K562 (cell line): ENCODE measurements around the gene CRB2. TPM values are rescaled to one million over a fixed set of nuclear protein-coding genes. Genes with fewer than 3 reads are reported as not detected.
A peak's percentile ranks its signal among the peaks of the same experiment; 100 is the strongest.

Experiments
- ATAC-seq: fragments of 200-7000 bp; cut with Tn5 transposase; 3 replicates; pipeline ENCODE4 v1.9.1; 2020; ENCODE audit warnings: moderate library complexity
- BruUV-seq: library from RNA; stranded (reverse); fragments of 400-500 nt; replicated peaks from 2 replicates; lab custom pipeline; 2021; lab: Mats Ljungman, UMichigan
- CTCF ChIA-PET: fragments of 300-600 bp; formaldehyde crosslinking; extraction: SDS; loops from one replicate; lab custom pipeline; 2021; ENCODE audit warnings: low intra/inter-chr PET ratio; lab: Yijun Ruan, JAX
- POLR2A ChIA-PET: fragments of 300-600, 350-650 bp; sonication (Branson Sonifier 250); formaldehyde crosslinking; extraction: SDS; loops from one replicate; lab custom pipeline; 2021; ENCODE audit warnings: antibody characterized with exemption, inconsistent platforms; lab: Yijun Ruan, JAX
- DNase-seq, 4 experiments: peaks; one replicate each; pipeline versions ENCODE4 v3.0.0 to v3.0.0-alpha.2; 2011 to 2018; ENCODE audit warnings: low spot score in 3 of 4, mixed read lengths in 3 of 4; ENCODE audit errors: extremely low read depth in 1 of 4
- FAIRE-seq: peaks from 2 replicates; lab custom pipeline; 2011; peaks lifted over from hg19 to GRCh38; lab: Jason Lieb, UNC
- H2AFZ ChIP-seq: 2 replicates; pipeline ENCODE4 v1.6.0; 2011; ENCODE audit warnings: low read depth, low read length, control low read depth, inconsistent platforms
- H3K27ac ChIP-seq: fragments of 200-600 bp; 3 replicates; pipeline ENCODE4 v1.8.0; 2011; ENCODE audit warnings: low read depth, mild to moderate bottlenecking, control low read depth, inconsistent platforms, low read length, moderate library complexity, mixed read lengths; ENCODE audit errors: extremely low read depth
- H3K27me3 ChIP-seq, 2 experiments: fragments of 300-600 bp in 1 of 2; 2 replicates in 1 of 2; 3 replicates in 1 of 2; pipeline versions ENCODE4 v1.6.0 to v1.8.0; 2011; ENCODE audit warnings: inconsistent platforms in 2 of 2, low read length in 2 of 2, mild to moderate bottlenecking in 1 of 2, mixed read lengths in 1 of 2, moderate library complexity in 1 of 2; ENCODE audit not compliant: control insufficient read depth in 2 of 2, insufficient read depth in 2 of 2
- H3K36me3 ChIP-seq: fragments of 300-600 bp; 3 replicates; pipeline ENCODE4 v1.8.0; 2011; ENCODE audit warnings: mild to moderate bottlenecking, low read length, inconsistent platforms; ENCODE audit not compliant: control insufficient read depth, insufficient read depth
- H3K4me1 ChIP-seq, 2 experiments: fragments of 200-600 bp in 1 of 2; replicated peaks in 1 of 2; 2 replicates in 1 of 2; 3 replicates in 1 of 2; pipeline versions ENCODE4 v1.5.1 to v1.8.0; 2011; ENCODE audit warnings: inconsistent platforms in 2 of 2, low read length in 2 of 2, mild to moderate bottlenecking in 1 of 2, mixed read lengths in 1 of 2, moderate library complexity in 1 of 2; ENCODE audit not compliant: control insufficient read depth in 2 of 2, insufficient read depth in 2 of 2
- H3K4me2 ChIP-seq: 2 replicates; pipeline ENCODE4 v1.6.1; 2011; ENCODE audit warnings: low read length, control low read depth, inconsistent platforms, mixed read lengths; ENCODE audit not compliant: insufficient read depth
- H3K4me3 ChIP-seq: fragments of 200-600 bp; sonication (generic), shearing (Covaris generic); 2 replicates; pipeline ENCODE4 v1.5.1; 2016; ENCODE audit warnings: control low read depth, inconsistent platforms
- H3K79me2 ChIP-seq: fragments of 200-600 bp; 3 replicates; pipeline ENCODE4 v1.8.0; 2011; ENCODE audit warnings: low read length, inconsistent platforms; ENCODE audit not compliant: control insufficient read depth, insufficient read depth
- H3K9ac ChIP-seq, 2 experiments: 2 replicates each; pipeline versions ENCODE4 v1.6.0 to v1.6.1; 2011; ENCODE audit warnings: low read depth in 2 of 2, low read length in 2 of 2, control low read depth in 1 of 2, inconsistent platforms in 1 of 2, mild to moderate bottlenecking in 1 of 2, mixed read lengths in 1 of 2; ENCODE audit not compliant: insufficient read depth in 1 of 2
- H3K9me1 ChIP-seq: one replicate; pipeline ENCODE4 v1.6.0; 2011; ENCODE audit warnings: inconsistent platforms, mild to moderate bottlenecking, low read length, moderate library complexity; ENCODE audit not compliant: control insufficient read depth, insufficient read depth
- H3K9me3 ChIP-seq: replicated peaks from 2 replicates; pipeline ENCODE4 v1.5.1; 2011; ENCODE audit warnings: low read depth, low read length, inconsistent platforms; ENCODE audit not compliant: control insufficient read depth, insufficient read depth
- H4K20me1 ChIP-seq: replicated peaks from 2 replicates; pipeline ENCODE4 v1.6.1; 2011; ENCODE audit warnings: low read length, inconsistent platforms, mixed read lengths; ENCODE audit not compliant: control insufficient read depth, insufficient read depth
- CCAR2 ChIP-seq: fragments of 200-400 bp; formaldehyde crosslinking; IDR thresholded peaks from 2 replicates; pipeline ENCODE4 v1.6.1; 2017; ENCODE audit warnings: mild to moderate bottlenecking, low read depth, low read length
- ETV1 ChIP-seq: fragments of 450-650 bp; conservative IDR thresholded peaks from 2 replicates; pipeline ENCODE4 v1.6.1; 2016; ENCODE audit warnings: missing genetic modification characterization, control low read depth, low read depth, missing compliant biosample characterization
- MAX ChIP-seq: sonication (generic); formaldehyde crosslinking; IDR thresholded peaks from 2 replicates; pipeline ENCODE4 v1.9.0; 2022; ENCODE audit warnings: mild to moderate bottlenecking, missing genetic modification reagents
- NFIC ChIP-seq: fragments of 450-650 bp; IDR thresholded peaks from 2 replicates; pipeline ENCODE4 v1.6.1; 2017; ENCODE audit warnings: mild to moderate bottlenecking, inconsistent platforms
- NUFIP1 ChIP-seq: fragments of 450-650 bp; IDR thresholded peaks from 2 replicates; pipeline ENCODE4 v1.6.1; 2018; ENCODE audit not compliant: partially characterized antibody
- SP2 ChIP-seq: IDR thresholded peaks from 2 replicates; pipeline ENCODE4 v1.6.1; 2011; ENCODE audit warnings: mild to moderate bottlenecking, low read depth, low read length, moderate library complexity; ENCODE audit not compliant: poor library complexity, severe bottlenecking; ENCODE audit errors: extremely low read depth
- ZNF740 ChIP-seq, 3 experiments: fragments of 200-800 bp in 1 of 3; sonication (Bioruptor generic) in 1 of 3; sonication (generic) in 1 of 3; formaldehyde crosslinking in 1 of 3; IDR thresholded peaks; 2 replicates each; pipeline versions ENCODE4 v1.6.1 to v1.8.0; 2016 to 2022; ENCODE audit warnings: mild to moderate bottlenecking in 2 of 3, missing compliant biosample characterization in 2 of 3, missing genetic modification characterization in 2 of 3, missing genetic modification reagents in 1 of 3
- WGBS: fragments of 100-300 bp; shearing (Covaris generic); methylation state at CpG from one replicate; pipeline ENCODE4 v1.1.6; 2016; ENCODE audit warnings: low coverage, mixed read lengths; ENCODE audit not compliant: insufficient coverage; ENCODE audit errors: missing lambda C conversion rate; 5-methylcytosine and 5-hydroxymethylcytosine counted together
- in situ Hi-C: fragments of 300-500 bp; cut with MboI; formaldehyde crosslinking; loops from 4 replicates; pipeline ENCODE4 v1.15.0; 2018; ENCODE audit warnings: inconsistent platforms, mixed read lengths
- intact Hi-C: fragments of 100-400 bp; cut with micrococcal nuclease; formaldehyde crosslinking; loops from 2 replicates; pipeline ENCODE4 v1.14.2; 2022
- polyA plus RNA-seq, 8 experiments: library from polyadenylated mRNA; depleted of rRNA in 4 of 8; stranded (reverse) in 5 of 8; unstranded in 3 of 8; fragments of >200 nt; fragmentation: Nextera tagmentation in 2 of 8; fragmentation: Illumina TruSeq in 1 of 8; extraction: Ambion mirVana in 2 of 8; extraction: Trizol in 1 of 8; gene quantifications; 2 replicates each; pipeline versions ENCODE4 v1.2.1 to v1.2.3, GENCODE V29; 2011 to 2014; ENCODE audit warnings: inconsistent platforms in 1 of 8, missing spikeins in 1 of 8
- total RNA-seq, 7 experiments: library from RNA; depleted of rRNA in 6 of 7; stranded (reverse); fragments of >200 nt in 6 of 7; fragmentation: Illumina TruSeq in 2 of 7; extraction: Trizol in 2 of 7; gene quantifications; 2 replicates each; pipeline versions ENCODE4 v1.2.1 to v1.2.3, GENCODE V29; 2011 to 2021; ENCODE audit warnings: low replicate concordance in 1 of 7

Gene CRB2
- total and polyA plus RNA-seq, 9 of the 15 experiments (the other 6 are each of a cell fraction or from before 2014, with no cell fraction given) = 0.13 to 1.2 (median 0.25) TPM; not detected in 2

GRCh38 chr9:123346026-123346425, 10.0 kb upstream of the CRB2 start:
- in situ Hi-C loops (loop anchor here (10.0 kb wide), 1 partner anchor 521 kb away; the partner anchor contains the start of gene PDCL), intact Hi-C loops (no loop called here)
- TF ChIP-seq ZNF740 (CRISPR knock-in tag; IDR thresholded peaks at IDR 0.05) (peak; percentile 66; the same call in 1 of the 2 replicates), ZNF740 (tag; IDR thresholded peaks at IDR 0.05) (no peak), SP2 (no peak), MAX (CRISPR knock-in tag) (0 out of 2 replicates have a peak, but pooled peaks have one; percentile 35), NFIC (peak; percentile 81), ETV1 (no peak), CCAR2 (no peak), NUFIP1 (no peak)
- Histone ChIP-seq H3K36me3 (no peaks in the 10 kb centered on the region), H2AFZ (peak overlapping the region; percentile 83), H3K27ac (peak overlapping the region; percentile 61; the same call in 1 of the 3 replicates), H3K9ac (peak overlapping the region in 1 of 2 experiments; percentile 72; a peak in 2 of 4 replicates), H3K9me1 (no peaks in the 10 kb centered on the region), H3K4me1 (peaks cover 23 to 37% of the 10 kb centered on the region in 2 experiments; a peak in 4 of 5 replicates), H3K27me3 (no peaks in the 10 kb centered on the region), H3K9me3 (no peaks in the 10 kb centered on the region), H3K4me2 (no peak overlapping the region), H3K4me3 (no peak overlapping the region), H3K79me2 (no peaks in the 10 kb centered on the region), H4K20me1 (peaks cover 7% of the 10 kb centered on the region; the same call in 1 of the 2 replicates)
- DNase-seq (no peak), ATAC-seq (no peak), FAIRE-seq (no peak)
- 87% methylated on average over 8 of the region's 9 CpGs for WGBS
- BruUV-seq = no TSS peak
- CTCF ChIA-PET = interaction anchor here (0.6 kb wide), 1 partner anchor 264 kb away, joined by 3 read pairs; no protein-coding TSS in a partner anchor
- POLR2A ChIA-PET = interaction anchor here (0.8 to 1.4 kb wide), 3 partner anchors 10 to 230 kb away, joined by 3 to 4 read pairs (median 3); no protein-coding TSS in a partner anchor
